GM18502 (cell line): ENCODE measurements around the gene SEMA5B.

Source experiments
- ATAC-seq: cut with Tn5 transposase; IDR thresholded peaks from one replicate; pipeline ENCODE4 v1.9.1; 2021; ENCODE audit warnings: mild to moderate bottlenecking; ENCODE audit not compliant: unreplicated experiment, poor library complexity

The SEMA5B gene

DNA sequence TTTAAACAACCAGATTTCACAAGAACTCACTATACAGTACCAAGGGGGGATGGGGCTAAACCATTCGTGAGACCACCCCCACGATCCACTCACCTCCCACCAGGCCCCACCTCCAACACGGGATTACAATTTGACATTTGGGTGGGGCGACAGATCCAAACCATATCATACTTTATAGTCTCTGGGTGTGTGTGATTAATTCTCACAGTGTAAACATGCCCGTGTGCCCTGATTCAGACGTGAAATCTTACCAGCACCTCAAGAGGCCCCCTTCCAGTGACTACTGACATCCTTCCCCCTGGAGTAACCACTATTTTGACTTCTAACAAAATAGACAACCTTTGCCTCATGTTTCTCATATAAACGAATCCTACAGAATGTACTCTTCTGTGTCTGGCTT lies 34.3 kb upstream of the SEMA5B start:
- ATAC-seq = no peak

DNA sequence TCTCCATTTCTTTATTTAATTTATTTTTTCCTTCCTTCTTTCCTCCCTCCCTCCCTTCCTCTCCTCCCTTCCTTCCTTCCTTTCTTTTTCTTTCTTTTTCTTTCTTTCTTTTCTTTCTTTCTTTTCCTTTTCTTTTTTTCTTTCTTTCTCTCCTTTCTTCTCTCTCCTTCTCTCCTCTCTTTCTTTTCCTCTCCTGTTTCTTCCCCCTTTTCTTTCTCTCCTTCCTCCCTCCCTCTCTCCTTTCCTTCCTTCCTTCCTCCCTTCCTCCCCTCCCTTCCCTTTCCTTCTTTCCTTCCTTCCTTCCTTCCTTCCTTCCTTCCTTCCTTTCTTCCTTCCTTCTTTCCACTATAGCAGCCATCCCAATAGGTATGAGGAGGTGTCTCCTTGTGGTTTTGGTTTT lies 32.5 kb upstream of the SEMA5B start:
- no peak for ATAC-seq

DNA sequence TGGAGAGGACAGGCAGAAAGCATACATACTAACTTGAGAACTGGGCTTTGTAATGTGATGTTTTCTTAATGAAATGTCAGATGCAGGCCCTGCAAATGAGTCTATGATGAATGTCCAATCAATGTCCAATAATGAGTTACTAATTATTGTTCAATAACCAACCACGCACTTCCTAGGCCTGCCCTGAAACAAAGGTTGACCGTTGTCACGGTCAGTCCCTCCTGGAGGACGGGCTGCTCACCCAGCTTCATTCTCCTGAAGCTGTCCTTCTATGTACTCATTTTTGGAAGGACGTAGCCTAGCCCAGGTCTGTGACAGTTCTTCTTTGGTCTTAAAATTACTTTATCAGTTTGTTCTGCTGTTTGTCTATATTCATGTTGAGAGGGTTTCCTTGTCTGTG lies 30.9 kb upstream of the SEMA5B start:
- ATAC-seq = no peak

DNA sequence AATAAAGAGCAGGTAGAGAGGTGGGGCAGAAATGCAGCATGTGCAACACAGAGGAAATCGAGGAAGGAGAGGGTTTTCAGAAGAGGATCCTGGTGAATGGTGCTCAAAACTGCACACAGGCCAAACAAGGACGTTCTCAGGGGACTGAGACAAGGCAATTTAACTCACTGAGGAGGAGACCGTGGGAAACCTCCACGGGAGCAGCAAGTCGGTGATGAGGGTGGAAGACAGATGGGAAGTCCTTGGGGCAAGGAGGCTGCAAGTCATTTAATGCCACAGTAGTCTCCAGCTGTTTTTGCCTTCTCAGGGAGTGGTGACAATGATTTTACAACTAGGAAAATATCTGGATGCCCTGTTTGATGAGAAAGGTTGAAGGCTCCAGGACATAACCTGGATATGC lies 27.8 kb upstream of the SEMA5B start:
- ATAC-seq = no peak

DNA sequence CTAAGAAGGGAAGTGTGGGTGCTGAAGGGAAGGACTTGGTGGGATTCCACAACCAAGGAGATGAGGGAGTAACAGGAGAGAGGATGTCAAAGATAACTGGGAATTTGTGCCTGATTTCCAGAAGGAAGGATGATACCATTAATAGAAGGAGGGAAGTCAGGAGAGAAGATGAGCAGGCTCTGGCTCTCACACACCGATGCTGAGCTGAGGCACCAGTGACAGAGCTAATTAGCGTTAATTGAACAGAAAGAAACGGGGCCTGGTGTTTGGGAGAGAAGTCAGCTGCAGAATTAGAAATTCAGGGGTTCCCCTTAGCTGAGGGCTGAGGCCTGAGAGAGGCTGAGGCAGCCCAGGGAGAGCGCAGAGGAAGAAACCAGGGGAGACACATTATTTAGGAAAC lies 27.4 kb upstream of the SEMA5B start:
- no peak for ATAC-seq

DNA sequence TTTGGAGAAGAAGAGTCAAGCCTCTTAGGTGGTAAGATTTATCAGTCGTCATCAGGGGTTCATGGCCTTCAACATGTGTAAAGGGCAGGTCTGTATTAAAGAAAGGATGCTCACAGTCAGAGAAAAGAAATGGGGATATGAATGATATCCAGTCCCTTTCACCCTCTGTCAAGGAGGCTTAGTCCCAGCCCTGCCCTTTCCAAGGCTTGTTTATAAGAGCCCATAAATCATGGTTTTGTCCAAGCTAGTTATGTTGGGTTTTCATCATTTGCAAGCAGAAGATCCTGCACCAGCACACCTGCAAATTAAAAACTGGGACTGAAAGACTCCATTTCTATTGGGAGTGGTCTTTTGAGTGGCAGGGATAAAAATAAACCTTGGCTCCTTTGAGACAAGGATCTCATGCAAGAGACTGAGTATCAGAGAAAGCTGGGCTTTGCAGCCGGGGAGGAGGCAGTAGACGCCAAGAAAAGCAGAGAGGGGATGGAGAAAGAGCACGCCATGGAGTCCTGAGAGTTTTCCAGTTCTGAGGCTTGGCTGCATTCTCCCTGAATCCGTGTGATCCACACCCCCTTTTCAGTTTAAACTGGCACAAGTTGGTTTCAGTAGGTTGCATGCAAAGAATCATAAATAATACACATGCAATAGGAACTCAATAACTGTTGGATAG lies 26.7 kb upstream of the SEMA5B start:
- no peak for ATAC-seq

DNA sequence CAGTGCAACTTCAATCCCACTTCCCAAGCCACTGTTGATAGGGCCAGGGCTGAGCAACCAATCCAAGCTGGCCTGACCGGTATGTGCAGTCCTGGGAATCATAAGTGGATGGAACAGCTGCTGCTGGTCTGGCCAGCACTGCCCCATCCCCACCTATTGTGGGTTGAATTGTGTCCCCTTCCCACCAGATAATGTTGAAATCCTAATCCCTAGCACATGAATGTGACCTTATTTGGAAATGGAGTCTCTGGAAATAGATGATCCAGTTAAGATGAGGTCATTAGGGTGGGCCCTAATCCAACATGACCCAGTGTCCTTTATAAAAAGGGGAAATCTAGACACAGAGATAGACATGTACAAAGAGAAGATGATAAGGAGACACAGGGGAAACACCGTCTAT lies 25.5 kb upstream of the SEMA5B start:
- ATAC-seq = no peak

DNA sequence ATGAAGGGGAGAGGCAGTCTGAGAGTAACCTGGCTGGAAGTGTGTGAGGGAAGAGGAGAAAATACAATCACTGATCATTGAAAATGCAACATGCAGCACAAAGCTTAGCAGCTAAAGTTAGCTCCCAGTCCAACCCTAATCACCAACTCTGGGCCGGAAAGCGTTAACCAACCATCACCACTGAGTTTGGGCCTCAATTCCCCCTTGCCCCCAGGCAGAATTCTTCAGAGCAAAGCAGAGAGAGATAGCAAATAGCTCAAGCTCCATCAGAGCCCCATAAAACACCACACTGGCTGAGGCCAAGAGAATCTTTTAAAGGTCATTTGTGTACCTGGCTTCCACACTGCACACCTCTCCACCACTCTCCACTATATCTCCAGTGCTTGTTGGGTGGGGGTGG lies 23.1 kb upstream of the SEMA5B start:
- ATAC-seq = no peak

DNA sequence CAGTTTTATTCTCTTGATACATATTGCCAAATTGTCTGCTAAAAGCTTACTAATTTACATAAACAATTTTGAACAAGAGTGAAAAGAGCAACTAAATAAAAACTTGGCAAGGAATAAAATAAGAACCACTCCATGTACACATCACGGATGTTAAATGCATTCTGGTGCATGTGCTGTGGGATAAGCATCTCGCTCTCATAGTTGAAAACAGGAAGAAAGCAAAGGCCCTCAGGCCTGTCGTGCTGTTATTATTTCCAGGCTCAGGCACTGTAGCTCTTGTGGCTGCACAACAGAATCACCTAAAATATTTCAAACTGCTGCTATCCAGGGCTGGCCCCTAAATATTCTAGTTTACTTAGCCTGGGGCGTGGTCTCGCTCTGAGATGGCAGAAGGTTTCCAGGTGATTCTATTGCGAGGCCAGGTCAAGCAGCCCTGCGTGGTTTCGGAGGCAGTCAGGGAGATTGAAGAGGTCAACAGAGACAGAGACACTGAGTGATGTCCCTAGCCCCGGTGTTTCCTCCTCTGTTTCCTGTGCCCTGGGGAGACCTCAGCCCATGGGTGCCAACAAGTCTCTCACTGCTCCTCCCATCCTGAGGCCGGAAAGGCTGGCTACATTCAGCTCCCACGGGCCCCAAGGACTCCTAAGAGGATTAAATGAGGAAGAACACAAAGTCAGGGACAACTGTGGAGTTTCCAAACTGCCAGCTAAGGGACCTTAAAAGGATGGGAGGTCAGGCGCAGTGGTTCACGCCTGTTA lies 21.1 kb upstream of the SEMA5B start:
- ATAC-seq = no peak

DNA sequence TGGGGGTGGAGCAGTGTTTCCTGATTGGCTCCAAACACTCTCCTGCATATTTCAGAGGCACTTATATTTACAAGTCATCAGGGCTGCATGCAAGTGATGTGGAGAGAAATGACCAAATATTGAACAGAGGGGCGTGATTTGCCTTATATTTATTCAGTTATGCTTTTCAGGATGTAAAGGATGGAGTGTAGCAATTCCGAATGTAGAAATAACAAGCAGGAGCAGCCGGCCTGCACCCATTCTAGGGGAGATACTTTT lies 19.4 kb upstream of the SEMA5B start:
- ATAC-seq = no peak

DNA sequence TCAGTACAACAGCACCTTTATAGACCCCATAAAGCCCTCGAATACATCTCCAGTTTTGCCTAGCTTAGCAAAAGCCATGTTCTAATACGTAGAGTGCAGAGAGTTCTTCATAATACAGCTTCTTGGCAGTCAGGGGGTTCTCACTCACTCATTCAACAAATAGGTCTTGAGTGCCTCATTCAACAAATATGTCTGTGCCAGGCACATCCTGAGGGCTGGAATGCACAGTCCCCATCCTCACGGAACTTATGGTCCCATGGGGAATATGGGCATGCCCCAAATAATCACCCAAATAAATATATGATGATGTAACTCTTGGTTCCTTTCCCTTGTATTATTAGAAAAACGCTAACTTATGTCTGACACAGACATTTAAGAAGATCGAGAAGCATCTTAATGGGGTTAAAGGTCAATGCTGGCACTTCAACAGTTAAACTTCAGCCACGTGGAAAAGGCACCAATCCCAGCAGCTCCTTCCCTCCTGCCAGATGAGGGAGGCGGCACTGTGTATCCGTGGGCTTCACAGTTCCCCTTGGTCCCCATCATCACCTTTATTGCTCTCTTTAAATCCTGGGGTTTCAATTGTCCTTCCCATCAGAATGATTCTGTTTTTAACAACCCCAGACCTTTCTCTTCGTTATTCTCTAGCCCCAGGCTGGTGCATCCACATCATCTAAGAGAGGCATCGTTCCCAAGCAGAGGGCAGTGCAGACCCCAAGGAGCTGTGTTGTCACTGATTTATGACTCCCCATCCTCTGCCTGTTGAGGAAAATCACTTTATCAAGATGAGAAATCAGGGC lies 18.9 kb upstream of the SEMA5B start:
- ATAC-seq = no peak

DNA sequence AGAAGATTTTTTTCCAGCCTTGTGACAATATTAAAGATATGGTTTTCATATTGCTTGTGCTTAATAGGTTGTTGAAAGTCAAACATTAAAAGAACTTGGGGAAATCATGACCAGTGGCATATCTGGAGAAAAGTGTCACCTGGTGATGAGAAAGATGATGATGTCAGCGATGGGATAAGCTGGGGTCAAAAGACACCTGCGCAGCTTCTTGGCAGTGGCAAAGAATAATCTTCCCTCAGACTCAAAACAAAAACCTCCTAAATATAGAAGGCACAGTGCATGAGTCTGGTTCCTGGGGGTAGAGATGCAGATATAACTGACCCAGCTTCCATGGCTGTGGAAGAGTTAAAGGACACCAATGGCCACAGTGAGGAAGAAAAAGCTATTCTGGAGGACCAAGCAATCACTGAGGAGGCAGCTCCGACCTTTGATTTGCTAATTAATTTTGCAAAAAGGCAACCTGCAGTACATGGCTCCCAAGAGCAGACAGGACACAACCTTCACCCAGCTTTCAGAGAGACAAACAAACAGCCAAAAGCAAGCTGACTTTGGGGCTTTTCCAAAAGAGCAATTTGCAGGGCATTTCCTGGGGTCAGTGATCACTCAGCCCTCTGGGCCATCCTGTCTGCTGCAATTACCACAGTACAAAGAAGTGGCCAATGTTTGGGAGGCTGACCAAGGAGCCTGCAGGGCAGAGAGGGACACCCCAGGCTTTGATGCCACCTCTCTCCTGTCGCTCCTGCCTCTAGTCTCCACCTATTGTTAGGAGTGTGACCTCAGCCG lies 17.6 kb upstream of the SEMA5B start:
- ATAC-seq = no peak

DNA sequence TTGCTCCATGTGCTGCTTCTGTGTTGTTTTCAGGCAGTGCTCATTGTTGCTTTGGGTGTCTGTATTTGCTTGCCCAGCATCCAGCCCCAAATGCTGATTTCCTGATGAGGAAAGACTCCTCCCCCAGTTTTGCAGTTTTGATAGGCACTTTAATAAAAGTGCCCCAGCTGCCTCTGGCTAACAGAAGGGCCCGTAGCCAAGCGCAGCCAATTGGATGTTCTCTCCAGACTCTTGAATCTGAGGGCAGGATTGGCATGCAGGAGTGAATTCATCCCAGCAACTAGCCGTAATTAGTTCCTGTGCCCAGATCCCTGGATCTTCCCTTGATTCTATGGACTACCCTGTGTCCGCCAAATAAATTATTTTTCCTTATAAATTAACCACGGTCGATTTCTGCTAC lies 14.8 kb upstream of the SEMA5B start:
- no peak for ATAC-seq

DNA sequence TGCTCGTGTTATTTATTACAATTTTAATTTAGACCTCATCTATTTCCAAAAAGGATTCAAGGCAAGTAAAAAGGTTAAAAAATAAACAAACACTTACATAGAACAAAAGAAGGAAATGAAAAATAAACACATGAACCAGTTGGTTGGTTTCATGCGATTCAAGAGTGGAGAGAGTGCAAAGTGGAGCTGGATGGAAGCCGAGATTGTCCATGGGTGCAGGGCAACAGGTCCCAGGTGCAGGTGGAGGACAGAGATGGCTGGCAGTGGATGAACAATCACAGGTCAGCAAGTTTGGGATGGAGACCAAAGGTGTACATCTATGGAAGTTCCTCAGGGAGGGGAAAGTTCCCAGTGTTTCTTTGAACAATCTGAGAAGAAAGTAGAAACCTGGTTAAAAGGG lies 11.6 kb upstream of the SEMA5B start:
- ATAC-seq = no peak

DNA sequence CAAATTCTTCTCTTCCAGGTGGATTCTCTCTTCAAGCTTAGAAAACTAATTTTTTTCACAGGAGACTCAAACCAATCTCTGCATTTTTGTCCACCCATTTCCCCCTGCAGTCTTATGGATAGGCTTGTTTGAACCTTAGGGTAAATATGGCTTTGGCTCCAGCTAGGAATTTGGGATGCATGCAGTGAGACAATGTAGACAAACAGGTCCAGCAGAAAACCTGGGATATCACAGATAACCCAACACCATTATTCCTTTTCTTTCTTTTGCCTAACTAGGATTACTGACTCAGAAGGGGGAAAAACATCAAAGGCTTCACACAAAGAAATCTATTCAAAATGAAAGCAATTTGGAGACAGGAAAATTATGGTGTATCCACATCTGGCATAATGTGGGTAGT lies 11.2 kb upstream of the SEMA5B start:
- ATAC-seq = no peak

DNA sequence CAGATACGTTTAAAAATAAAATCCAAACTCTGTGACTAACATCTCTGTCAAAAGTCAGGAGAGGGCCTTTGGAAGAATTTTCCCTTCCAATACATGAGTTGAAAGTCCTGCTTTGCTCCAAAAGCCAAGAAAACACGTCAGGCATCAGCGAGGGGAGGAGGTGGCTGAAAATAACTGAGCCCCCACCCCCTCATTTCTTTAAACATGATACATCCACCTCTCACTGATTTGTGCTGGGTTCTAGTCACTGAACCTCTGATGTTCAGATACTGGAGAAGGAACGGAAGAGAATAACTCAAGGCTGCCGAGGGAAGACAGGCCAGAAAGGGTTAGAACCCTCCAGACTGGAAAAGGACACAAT lies 9.4 kb upstream of the SEMA5B start:
- ATAC-seq = no peak

DNA sequence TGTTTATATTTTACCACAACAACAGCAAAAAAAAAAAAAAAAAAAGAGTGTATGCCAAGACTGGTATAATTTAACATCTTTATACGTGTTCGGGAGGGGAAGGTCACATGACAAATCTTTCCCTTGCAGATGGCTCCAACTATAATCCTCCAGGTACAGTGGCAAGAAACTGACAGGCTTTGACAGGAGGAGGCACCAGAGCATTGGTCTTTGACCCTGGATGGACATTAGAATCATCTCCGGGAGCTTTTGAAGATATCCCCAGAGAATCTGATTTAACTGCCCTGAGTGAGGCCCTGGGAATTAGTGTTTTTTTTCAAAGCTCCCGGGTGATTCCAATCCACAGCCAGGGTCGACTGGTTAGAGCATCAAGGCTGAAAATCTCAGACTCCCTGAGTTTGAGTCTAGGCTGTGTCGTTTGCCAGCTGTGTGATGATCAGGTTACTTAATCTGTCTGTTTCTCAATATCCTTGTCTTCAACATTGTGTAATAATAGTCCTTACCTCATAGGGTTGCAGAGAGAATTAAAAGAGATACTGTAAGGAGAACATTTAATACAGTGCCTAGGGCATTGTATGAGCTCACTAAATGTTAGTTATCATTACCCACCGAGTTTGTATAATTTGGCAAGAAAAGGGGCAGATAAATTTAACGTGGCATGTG lies 8.9 kb upstream of the SEMA5B start:
- ATAC-seq = no peak

DNA sequence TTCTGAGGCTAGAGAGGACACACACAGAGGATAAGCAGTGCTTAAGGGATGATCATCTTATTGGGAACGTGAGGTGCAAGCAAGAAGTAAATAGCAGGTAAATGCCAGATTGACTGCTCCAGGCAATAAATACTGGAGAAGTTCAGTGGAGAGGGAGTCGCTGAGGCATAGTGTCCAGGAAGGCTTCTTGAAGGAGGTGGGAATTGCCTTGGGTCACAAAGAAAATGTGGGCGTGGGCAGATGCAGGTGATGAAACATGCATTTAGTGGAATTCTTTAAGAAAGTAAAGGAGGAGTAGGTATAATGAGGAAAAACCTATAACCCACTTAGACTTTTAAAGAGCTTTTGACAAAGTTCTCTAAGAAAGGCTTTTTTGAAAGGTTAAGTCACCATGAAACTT lies 7.4 kb upstream of the SEMA5B start:
- no peak for ATAC-seq

DNA sequence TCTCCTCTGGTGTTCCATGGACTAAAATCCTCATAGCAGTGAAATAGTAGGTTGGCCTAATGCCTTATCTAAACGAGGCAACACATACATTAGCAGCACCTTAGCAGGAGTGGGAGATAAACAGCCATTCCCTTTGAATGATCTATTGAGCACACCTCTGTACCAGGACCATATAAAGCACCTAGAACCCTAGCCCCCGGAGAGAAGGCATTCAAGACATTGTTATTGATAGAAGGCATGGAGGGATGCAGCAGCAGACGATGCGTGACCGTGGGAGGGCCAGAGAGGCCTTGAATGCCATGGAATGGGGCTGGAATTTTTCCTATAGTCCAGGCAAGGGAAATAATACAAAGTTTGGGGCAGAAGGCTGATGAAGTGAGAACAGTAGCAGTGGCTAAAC lies 6.6 kb upstream of the SEMA5B start:
- ATAC-seq = no peak

DNA sequence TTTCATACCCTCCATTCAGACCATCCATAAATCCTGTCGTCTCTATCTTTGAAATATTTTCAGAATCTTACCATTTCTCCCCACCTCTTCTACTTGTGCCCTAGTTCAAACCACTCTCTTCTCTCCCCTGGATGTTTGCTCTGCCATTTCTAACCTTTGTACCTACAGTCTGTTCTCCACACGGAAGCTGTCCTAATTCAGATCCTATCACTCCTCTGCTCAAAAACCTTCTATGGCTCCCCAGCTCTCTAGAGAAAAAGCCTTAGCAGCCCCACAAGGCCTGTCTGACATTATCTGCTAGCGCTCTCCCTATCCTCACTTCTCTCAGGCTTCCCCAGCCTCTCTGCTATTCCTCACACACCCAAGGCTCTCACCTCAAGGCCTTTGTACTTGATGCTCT lies 4.5 kb upstream of the SEMA5B start:
- no peak for ATAC-seq

DNA sequence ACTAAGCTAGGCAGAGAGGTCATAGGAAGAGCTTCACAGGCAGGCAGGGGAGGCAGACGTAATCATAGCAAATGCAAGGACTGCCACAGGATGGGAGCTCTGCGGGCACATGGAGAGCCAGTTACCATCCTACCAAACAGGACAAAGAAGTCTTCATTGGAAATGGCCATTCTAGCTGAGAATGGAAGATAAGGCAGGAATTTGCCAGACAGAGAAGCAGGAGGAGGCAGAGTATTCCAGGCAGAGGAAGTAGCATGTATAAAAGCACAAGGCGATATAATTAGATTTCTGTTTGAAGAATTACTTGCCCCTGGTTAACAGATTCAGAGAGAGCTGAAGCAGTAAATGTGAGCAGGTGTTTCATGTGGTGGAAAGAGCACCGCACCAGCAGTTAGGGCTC lies 3.5 kb upstream of the SEMA5B start:
- no peak for ATAC-seq
